Testis (tissue), 2 donors: ENCODE results near the gene MRPS7.

ENCODE experiments used
- POLR2A ChIP-seq: fragments of 450-650 bp; IDR thresholded peaks from one replicate; pipeline ENCODE4 v1.6.1; 2017; ENCODE audit warnings: antibody characterized with exemption, mild to moderate bottlenecking, moderate library complexity
- TF ChIP-seq, protein P1 (sequence below), 3 experiments: fragments of 450-650 bp in 2 of 3; fragments of 200-600 bp in 1 of 3; sonication (generic) in 1 of 3; IDR thresholded peaks; one replicate each; pipeline ENCODE4 v1.5.1; 2016 to 2019; ENCODE audit warnings: antibody characterized with exemption in 3 of 3, mild to moderate bottlenecking in 2 of 3, moderate library complexity in 1 of 3

DNA sequence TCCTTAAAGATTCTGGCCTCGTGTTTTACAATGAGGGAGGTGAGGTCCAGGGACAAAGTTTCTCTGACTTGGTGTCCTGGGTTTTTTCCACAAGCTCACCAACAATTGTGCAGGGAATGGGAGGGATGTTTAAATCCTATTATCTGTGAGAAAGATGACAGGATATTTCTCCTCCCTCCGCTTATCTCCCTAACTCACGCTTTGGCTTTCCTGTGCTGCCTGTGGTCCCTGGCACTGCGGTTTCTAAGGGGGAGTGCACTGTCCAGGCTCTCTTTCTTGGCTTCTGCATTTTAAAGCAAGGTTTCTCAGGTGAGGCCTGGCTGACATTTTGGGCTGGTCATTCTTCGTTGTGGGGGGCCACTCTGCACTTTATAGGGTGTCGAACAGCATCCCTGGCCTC is 16.7 kb upstream of the MRPS7 start:
- TF ChIP-seq, protein P1, sequence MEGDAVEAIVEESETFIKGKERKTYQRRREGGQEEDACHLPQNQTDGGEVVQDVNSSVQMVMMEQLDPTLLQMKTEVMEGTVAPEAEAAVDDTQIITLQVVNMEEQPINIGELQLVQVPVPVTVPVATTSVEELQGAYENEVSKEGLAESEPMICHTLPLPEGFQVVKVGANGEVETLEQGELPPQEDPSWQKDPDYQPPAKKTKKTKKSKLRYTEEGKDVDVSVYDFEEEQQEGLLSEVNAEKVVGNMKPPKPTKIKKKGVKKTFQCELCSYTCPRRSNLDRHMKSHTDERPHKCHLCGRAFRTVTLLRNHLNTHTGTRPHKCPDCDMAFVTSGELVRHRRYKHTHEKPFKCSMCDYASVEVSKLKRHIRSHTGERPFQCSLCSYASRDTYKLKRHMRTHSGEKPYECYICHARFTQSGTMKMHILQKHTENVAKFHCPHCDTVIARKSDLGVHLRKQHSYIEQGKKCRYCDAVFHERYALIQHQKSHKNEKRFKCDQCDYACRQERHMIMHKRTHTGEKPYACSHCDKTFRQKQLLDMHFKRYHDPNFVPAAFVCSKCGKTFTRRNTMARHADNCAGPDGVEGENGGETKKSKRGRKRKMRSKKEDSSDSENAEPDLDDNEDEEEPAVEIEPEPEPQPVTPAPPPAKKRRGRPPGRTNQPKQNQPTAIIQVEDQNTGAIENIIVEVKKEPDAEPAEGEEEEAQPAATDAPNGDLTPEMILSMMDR (IDR thresholded peaks at IDR 0.05) = no peak
- no peak for TF ChIP-seq POLR2A
